Ecto neural progenitor cell (in vitro differentiated cells): ENCODE measurements around the gene VAT1L.
A peak's percentile ranks its signal among the peaks of the same experiment; 100 is the strongest.

Experiments
- DNase-seq: peaks from one replicate; pipeline ENCODE4 v3.0.0-alpha.2; 2018; ENCODE audit warnings: low spot score

VAT1L gene, protein sequence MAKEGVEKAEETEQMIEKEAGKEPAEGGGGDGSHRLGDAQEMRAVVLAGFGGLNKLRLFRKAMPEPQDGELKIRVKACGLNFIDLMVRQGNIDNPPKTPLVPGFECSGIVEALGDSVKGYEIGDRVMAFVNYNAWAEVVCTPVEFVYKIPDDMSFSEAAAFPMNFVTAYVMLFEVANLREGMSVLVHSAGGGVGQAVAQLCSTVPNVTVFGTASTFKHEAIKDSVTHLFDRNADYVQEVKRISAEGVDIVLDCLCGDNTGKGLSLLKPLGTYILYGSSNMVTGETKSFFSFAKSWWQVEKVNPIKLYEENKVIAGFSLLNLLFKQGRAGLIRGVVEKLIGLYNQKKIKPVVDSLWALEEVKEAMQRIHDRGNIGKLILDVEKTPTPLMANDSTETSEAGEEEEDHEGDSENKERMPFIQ

DNA sequence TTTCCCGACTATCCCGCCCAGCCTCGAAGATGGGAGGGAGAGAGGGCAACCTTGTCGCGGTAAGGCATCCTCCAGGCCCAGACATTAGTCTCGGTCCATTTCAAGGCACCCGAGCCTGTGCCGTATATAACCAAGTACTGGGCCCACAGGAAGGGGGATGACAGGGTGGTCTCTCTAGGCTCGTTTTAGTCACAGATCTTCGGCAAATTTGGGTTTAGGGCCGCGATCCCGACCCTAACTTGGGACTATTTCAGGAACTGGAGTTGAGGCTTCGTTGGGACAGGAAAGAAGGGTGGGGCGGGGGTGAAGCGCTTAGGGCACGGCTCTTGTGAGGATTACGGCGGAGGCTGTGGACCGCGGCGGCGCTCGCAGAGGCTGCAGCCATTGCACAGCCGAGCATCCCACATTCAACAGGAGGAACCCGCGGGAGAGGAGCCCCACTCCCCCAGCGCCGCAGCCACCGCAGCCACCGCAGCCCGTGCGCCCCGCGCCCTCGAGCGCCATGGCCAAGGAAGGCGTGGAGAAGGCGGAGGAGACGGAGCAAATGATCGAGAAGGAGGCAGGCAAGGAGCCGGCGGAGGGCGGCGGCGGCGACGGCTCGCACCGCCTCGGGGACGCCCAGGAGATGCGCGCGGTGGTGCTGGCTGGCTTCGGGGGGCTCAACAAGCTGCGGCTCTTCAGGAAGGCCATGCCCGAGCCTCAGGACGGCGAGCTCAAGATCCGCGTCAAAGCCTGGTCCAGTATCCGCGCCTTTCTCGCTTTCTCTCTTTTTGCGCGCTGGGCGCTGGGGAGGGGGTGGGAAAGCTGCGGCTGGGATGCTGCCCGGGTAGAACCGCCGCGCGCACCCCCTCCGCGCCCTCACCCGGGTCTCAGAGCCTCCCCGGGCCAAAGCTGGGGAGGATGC is at the start of gene VAT1L:
VAT1L (plus strand) TSS at position 384 of the 904 bp plus-strand sequence; CDS start at position 503, 119 bp downstream.
- peak; percentile 82 for DNase-seq

- DNase-seq = no peak
These were observed 49.4 kb upstream of the VAT1L start for GRCh38 chr16:77738706-77739558.

DNA sequence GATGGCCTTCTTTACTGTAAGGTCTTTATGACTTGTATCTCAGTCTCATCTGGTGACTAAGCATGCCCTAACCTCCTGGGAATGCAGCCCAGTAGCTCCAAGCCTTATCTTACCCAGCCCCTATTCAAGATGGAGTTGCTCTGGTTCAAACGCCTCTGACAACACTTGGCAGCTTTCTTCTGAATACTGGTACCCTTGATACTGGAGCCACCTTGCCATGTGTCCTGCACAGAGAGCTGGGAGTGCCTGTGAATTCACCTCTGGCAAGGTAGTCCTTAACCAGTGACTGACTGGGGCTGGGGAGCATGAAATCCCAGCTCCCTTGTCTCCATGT is 48.8 kb upstream of the VAT1L start:
- DNase-seq = no peak

DNA sequence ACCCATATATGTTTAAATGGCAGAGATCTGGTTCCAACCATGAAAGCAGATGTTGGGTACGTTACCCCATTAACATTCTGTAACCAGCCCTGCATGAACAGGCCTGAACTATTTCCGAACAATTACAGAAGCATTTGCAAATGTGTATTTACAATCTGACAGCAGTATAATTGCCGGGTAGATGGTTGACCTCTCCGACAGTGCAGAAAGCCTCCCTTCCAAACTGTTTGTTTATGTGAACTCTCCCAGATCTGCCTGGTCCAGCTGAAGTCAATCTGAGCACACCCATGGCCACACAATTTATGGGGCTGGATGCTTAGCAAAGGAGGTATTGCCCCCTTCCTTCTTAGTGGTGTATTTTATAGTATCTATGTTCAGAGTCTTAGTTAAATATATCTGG is 44.2 kb upstream of the VAT1L start:
- DNase-seq = no peak

DNA sequence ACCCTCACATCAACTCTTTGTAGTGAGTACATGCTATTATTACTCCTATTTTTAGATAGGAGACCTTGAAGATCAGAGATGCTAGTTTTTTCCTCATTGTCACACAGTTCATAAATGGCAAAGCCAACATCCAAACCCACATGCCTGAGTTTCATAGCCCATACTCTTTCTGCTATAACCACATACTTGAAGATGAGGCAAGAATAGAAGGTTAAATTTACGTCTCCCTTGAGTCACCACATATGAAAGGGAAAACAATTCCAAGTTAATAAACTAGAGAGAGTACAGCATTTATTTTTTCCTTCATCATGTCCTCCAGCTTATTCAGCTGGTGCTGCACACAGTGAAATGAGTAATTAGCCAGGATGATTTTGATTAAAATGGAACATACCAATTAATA is 42.4 kb upstream of the VAT1L start:
- no peak for DNase-seq

- DNase-seq = no peak
These were observed 39.9 kb upstream of the VAT1L start for GRCh38 chr16:77748421-77749005.

DNA sequence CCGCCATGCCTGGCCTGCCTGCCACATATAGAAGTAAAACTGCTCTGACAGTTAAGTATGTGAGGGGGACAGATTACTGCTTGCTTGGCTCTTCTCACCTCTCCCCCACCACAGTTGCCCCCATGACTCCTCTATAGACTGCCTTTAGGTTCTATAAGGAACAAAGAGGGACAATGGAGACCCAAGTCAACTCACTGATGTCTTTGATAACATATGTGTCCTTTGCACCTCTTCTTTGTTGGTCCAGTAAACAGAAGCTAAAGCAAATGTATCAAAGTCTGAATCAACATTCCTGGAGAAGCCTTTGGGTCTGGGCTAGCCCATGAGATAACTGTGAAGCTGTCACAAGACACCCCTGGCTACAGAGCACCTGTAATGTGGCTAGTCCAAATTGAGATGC is 38.9 kb upstream of the VAT1L start:
- no peak for DNase-seq

DNA sequence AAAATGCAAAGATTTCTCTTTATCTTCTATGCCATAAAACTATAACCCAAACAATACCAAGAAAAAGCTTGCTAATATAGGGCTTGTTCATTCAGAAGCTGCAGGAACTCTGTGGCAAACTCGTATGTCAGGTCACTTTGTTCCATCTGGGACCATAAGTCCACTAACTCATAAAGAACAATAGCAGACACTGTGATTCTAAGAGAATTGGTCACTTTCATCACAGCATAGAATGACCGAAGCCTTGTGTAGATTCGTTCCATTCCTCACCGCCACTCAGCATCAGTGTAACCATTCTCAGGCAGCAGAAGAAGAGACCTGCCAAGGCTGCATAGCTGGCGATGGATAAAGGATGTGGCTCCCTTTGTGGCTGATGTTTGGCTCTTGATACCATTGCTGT is 30.3 kb upstream of the VAT1L start:
- no peak for DNase-seq

- no peak for DNase-seq
These were observed 29.9 kb upstream of the VAT1L start for GRCh38 chr16:77758508-77758907.

DNA sequence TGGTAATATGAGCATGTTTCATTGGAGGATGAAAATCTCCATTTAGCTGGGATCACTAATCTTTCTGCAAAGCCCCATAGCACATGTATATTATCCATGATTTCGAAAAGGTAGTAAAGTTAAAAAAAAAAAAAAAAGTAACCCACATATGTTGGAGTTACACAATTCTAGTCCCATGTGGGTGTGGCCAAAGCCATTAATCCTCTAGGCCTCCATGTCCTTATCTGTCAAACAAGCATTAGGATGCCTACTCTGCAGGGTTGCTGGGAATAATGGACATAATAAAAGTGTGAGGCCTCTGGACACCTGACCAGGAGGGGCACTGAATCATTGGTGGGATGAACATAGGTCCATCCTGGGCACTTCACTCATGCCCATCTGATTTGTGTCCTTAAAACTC is 29.2 kb upstream of the VAT1L start:
- no peak for DNase-seq

- no peak for DNase-seq
These were observed 28.5 kb upstream of the VAT1L start for GRCh38 chr16:77759821-77760220.

- no peak for DNase-seq
These were observed 27.6 kb upstream of the VAT1L start for GRCh38 chr16:77760800-77761199.

- no peak for DNase-seq
These were observed 27.2 kb upstream of the VAT1L start for GRCh38 chr16:77761204-77761603.

DNA sequence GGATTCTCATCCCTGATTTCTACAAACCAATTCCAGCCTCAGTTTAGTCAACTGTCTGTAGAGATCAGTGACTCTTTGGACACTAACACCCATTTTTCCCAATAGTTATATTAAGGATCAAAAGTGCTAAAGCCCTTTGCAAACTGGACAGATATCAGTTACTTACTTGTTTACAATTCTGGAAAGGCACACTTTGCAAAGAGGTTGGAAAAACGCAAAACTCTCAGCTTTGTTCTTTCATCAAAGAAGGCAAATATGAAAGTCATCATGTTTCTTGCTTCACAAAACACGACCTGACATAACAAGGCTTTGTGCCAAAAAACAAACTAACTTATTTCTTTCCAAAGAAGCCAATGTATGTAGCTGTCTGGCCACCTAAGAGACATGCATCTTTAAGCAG is 26.1 kb upstream of the VAT1L start:
- DNase-seq = no peak

DNA sequence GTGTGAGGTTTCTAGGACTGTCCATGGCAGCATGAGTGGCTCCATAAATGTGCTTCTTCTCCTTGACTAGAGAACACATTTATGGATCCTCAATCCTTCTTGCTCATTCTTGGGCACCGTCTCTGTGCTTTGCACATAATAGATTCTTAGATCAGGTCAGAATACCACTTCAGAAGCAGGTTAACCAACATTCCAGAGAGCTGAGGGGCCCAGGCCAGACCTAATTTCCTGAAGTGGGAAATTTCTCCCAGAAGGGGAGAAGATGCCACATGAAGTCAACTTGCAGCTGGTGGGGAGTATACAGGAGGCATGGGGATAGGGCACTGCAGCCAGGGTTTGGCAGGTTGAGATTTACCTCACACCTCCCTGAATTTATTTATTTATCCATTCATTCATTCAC is 24.4 kb upstream of the VAT1L start:
- DNase-seq = no peak

GRCh38 chr16:77767211-77767610 is 21.2 kb upstream of the VAT1L start:
- no peak for DNase-seq

GRCh38 chr16:77767826-77768225 is 20.5 kb upstream of the VAT1L start:
- no peak for DNase-seq

- no peak for DNase-seq
These were observed 12.2 kb upstream of the VAT1L start for GRCh38 chr16:77775911-77776909.

DNA sequence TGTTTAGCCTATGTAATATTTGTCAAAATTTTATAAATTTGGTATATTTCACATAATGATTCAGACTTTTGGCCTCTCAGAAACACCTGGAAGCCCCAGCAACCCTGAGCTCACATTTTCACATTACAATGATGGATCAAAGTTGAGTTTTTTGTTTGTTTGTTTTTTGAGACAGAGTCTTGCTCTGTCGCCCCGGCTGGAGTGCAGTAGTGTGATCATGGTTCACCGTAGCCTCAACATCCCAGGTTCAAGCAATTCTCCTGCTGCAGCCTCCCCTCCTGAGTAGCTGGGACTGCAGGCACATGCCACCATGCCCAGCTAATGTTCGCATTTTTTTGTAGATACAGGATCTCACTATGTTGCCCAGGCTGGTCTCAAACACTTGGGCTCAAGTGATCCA is 10.6 kb upstream of the VAT1L start:
- no peak for DNase-seq

GRCh38 chr16:77780378-77780837 is 8.0 kb upstream of the VAT1L start:
- no peak for DNase-seq

GRCh38 chr16:77781091-77781490 is 7.3 kb upstream of the VAT1L start:
- DNase-seq = no peak
